IMR-90 (cell line): Measurements from ENCODE around the gene PBRM1. TPM values are rescaled to one million over a fixed set of nuclear protein-coding genes. Genes with fewer than 3 reads are reported as not detected.

ENCODE experiments used
- ATAC-seq: fragments of 200-7000 bp; cut with Tn5 transposase; 2 replicates; pipeline ENCODE4 v1.9.1; 2020; ENCODE audit warnings: low read depth, mild to moderate bottlenecking, moderate library complexity
- BruUV-seq: library from RNA; stranded (reverse); fragments of 400-500 nt; replicated peaks from 2 replicates; lab custom pipeline; 2021; lab: Mats Ljungman, UMichigan
- CTCF ChIA-PET: fragments of 300-600 bp; formaldehyde crosslinking; extraction: SDS; loops from one replicate; lab custom pipeline; 2021; ENCODE audit warnings: antibody characterized with exemption; lab: Yijun Ruan, JAX
- POLR2A ChIA-PET: fragments of 300-600 bp; sonication (Branson Sonifier 250); formaldehyde crosslinking; loops from one replicate; lab custom pipeline; 2022; ENCODE audit warnings: antibody characterized with exemption; ENCODE audit not compliant: unreplicated experiment; lab: Charles Lee
- DNase-seq: peaks from one replicate; pipeline ENCODE4 v3.0.0; 2013
- H2AFZ ChIP-seq: replicated peaks from 2 replicates; pipeline ENCODE3; 2013; ENCODE audit warnings: low read length, mild to moderate bottlenecking; ENCODE audit not compliant: poor library complexity
- H2AK5ac ChIP-seq: 2 replicates; pipeline ENCODE4 v1.6.1; 2013; ENCODE audit warnings: low read depth, low read length, inconsistent platforms
- H2AK9ac ChIP-seq: replicated peaks from 2 replicates; pipeline ENCODE3; 2013; ENCODE audit warnings: mild to moderate bottlenecking, low read depth, low read length, moderate library complexity; ENCODE audit not compliant: poor library complexity
- H2BK120ac ChIP-seq: 2 replicates; pipeline ENCODE4 v1.6.1; 2013; ENCODE audit warnings: low read depth, low read length, inconsistent platforms
- H2BK15ac ChIP-seq: 3 replicates; pipeline ENCODE4 v1.6.1; 2013; ENCODE audit warnings: low read depth, low read length, inconsistent platforms
- H2BK20ac ChIP-seq: 2 replicates; pipeline ENCODE4 v1.6.1; 2013; ENCODE audit warnings: low read depth, mild to moderate bottlenecking, inconsistent platforms, low read length, moderate library complexity
- H2BK5ac ChIP-seq: 2 replicates; pipeline ENCODE4 v1.6.1; 2013; ENCODE audit warnings: mild to moderate bottlenecking, low read depth, low read length, inconsistent platforms; ENCODE audit not compliant: poor library complexity, severe bottlenecking
- H3K14ac ChIP-seq: replicated peaks from 2 replicates; pipeline ENCODE4 v1.6.1; 2013; ENCODE audit warnings: low read depth, low read length, inconsistent platforms
- H3K18ac ChIP-seq: 2 replicates; pipeline ENCODE4 v1.6.1; 2013; ENCODE audit warnings: low read depth, low read length, control low read depth
- H3K23ac ChIP-seq: 2 replicates; pipeline ENCODE4 v1.6.1; 2013; ENCODE audit warnings: low read depth, low read length, inconsistent platforms
- H3K27ac ChIP-seq: 2 replicates; pipeline ENCODE4 v1.5.1; 2013; ENCODE audit warnings: mild to moderate bottlenecking, control low read depth, low read length; ENCODE audit not compliant: insufficient read depth
- H3K27me3 ChIP-seq: 2 replicates; pipeline ENCODE4 v1.6.1; 2013; ENCODE audit warnings: low read length; ENCODE audit not compliant: control insufficient read depth, insufficient read depth
- H3K36me3 ChIP-seq: 2 replicates; pipeline ENCODE4 v1.6.1; 2013; ENCODE audit warnings: low read length, mixed read lengths; ENCODE audit not compliant: control insufficient read depth, insufficient read depth
- H3K4ac ChIP-seq: 2 replicates; pipeline ENCODE4 v1.6.1; 2013; ENCODE audit warnings: low read depth, low read length, inconsistent platforms
- H3K4me1 ChIP-seq: 2 replicates; pipeline ENCODE4 v1.6.1; 2013; ENCODE audit warnings: low read length, mixed read lengths; ENCODE audit not compliant: control insufficient read depth, insufficient read depth
- H3K4me2 ChIP-seq: 2 replicates; pipeline ENCODE4 v1.6.1; 2013; ENCODE audit warnings: low read depth, mild to moderate bottlenecking, control low read depth, low read length, moderate library complexity
- H3K4me3 ChIP-seq: 2 replicates; pipeline ENCODE4 v1.5.1; 2013; ENCODE audit warnings: low read depth, mild to moderate bottlenecking, control low read depth, low read length, moderate library complexity; ENCODE audit not compliant: insufficient read depth
- H3K56ac ChIP-seq: 2 replicates; pipeline ENCODE4 v1.6.1; 2013; ENCODE audit warnings: low read length, inconsistent platforms; ENCODE audit not compliant: insufficient read depth; ENCODE audit errors: extremely low read depth
- H3K79me1 ChIP-seq, 2 experiments: 2 replicates each; pipeline ENCODE4 v1.6.1; 2013; ENCODE audit warnings: low read length in 2 of 2, inconsistent platforms in 1 of 2, low read depth in 1 of 2
- H3K9ac ChIP-seq: 2 replicates; pipeline ENCODE4 v1.6.1; 2013; ENCODE audit warnings: low read depth, low read length, control low read depth
- H3K9me1 ChIP-seq: 2 replicates; pipeline ENCODE4 v1.6.1; 2013; ENCODE audit warnings: low read length, inconsistent platforms; ENCODE audit not compliant: insufficient read depth
- H3K9me3 ChIP-seq: 2 replicates; pipeline ENCODE4 v1.6.1; 2013; ENCODE audit warnings: low read length; ENCODE audit not compliant: control insufficient read depth, insufficient read depth
- H4K20me1 ChIP-seq: 2 replicates; pipeline ENCODE4 v1.6.1; 2013; ENCODE audit warnings: low read length, inconsistent platforms; ENCODE audit not compliant: insufficient read depth
- H4K5ac ChIP-seq: 2 replicates; pipeline ENCODE4 v1.6.1; 2013; ENCODE audit warnings: mild to moderate bottlenecking, low read depth, low read length, control low read depth
- H4K8ac ChIP-seq, 2 experiments: 2 replicates each; pipeline ENCODE4 v1.6.1; 2013; ENCODE audit warnings: low read depth in 2 of 2, low read length in 2 of 2, control low read depth in 1 of 2, inconsistent platforms in 1 of 2
- H4K91ac ChIP-seq: 2 replicates; pipeline ENCODE4 v1.6.1; 2013; ENCODE audit warnings: low read depth, low read length, inconsistent platforms; ENCODE audit not compliant: insufficient read depth
- BHLHE40 ChIP-seq: fragments of 150-350 bp; IDR thresholded peaks from 2 replicates; pipeline ENCODE4 v1.6.1; 2016; ENCODE audit warnings: mild to moderate bottlenecking, low read depth, low read length
- CEBPB ChIP-seq: IDR thresholded peaks from 2 replicates; pipeline ENCODE4 v1.6.1; 2012; ENCODE audit warnings: low read depth, low read length, improper control_type of control experiment
- CHD1 ChIP-seq: IDR thresholded peaks from 2 replicates; pipeline ENCODE4 v1.6.1; 2012; ENCODE audit warnings: low read depth, low read length, improper control_type of control experiment
- ELK1 ChIP-seq: fragments of 150-350 bp; IDR thresholded peaks from 2 replicates; pipeline ENCODE4 v1.6.1; 2016; ENCODE audit warnings: low read depth, mild to moderate bottlenecking, low read length, moderate library complexity, borderline replicate concordance
- MAFK ChIP-seq: IDR thresholded peaks from 2 replicates; pipeline ENCODE4 v1.6.1; 2012; ENCODE audit warnings: low read depth, low read length, improper control_type of control experiment
- MAZ ChIP-seq: IDR thresholded peaks from 2 replicates; pipeline ENCODE4 v1.6.1; 2012; ENCODE audit warnings: low read depth, mild to moderate bottlenecking, low read length, improper control_type of control experiment, moderate library complexity, borderline replicate concordance
- NFE2L2 ChIP-seq: fragments of 150-350 bp; IDR thresholded peaks from 2 replicates; pipeline ENCODE4 v1.6.1; 2016; ENCODE audit warnings: low read depth, mild to moderate bottlenecking, low read length
- POLR2A ChIP-seq: IDR thresholded peaks from 2 replicates; pipeline ENCODE4 v1.6.1; 2012; ENCODE audit warnings: mild to moderate bottlenecking, low read depth, low read length
- RAD21 ChIP-seq: IDR thresholded peaks from 2 replicates; pipeline ENCODE4 v1.6.1; 2012; ENCODE audit warnings: low read length, improper control_type of control experiment
- RCOR1 ChIP-seq: IDR thresholded peaks from 2 replicates; pipeline ENCODE4 v1.6.1; 2012; ENCODE audit warnings: mild to moderate bottlenecking, low read length, improper control_type of control experiment; ENCODE audit not compliant: insufficient replicate concordance
- RFX5 ChIP-seq: IDR thresholded peaks from 2 replicates; pipeline ENCODE4 v1.8.0; 2012; ENCODE audit warnings: low read depth, mild to moderate bottlenecking, low read length, moderate library complexity
- WGBS, 2 experiments: methylation state at CpG; one replicate each; pipeline versions ENCODE4 v1.1.5 to v1.1.7; 2013; ENCODE audit warnings: missing lambda C conversion rate in 2 of 2; ENCODE audit not compliant: insufficient read length in 1 of 2; ENCODE audit errors: extremely low coverage in 2 of 2; 5-methylcytosine and 5-hydroxymethylcytosine counted together
- dilution Hi-C: fragments of 300-500 bp; cut with HindIII; formaldehyde crosslinking; loops from one replicate; pipeline ENCODE4 v1.14.3; 2018; ENCODE audit warnings: low sequenced_read_pairs; ENCODE audit not compliant: unreplicated experiment
- in situ Hi-C: fragments of 300-500 bp; cut with MboI; formaldehyde crosslinking; loops from 3 replicates; pipeline ENCODE4 v1.14.3; 2019; ENCODE audit warnings: low sequenced_read_pairs, inconsistent platforms, mixed read lengths
- intact Hi-C: fragments of 100-400 bp; cut with micrococcal nuclease; formaldehyde crosslinking; loops from 2 replicates; pipeline ENCODE4 v1.10.0; 2022
- polyA plus RNA-seq, 3 experiments: library from polyadenylated mRNA; depleted of rRNA; stranded (reverse); fragments of >200 nt; gene quantifications; 2 replicates each; pipeline ENCODE4 v1.2.3, GENCODE V29; 2012; ENCODE audit warnings: low replicate concordance in 1 of 3
- total RNA-seq: library from RNA; depleted of rRNA; stranded (reverse); fragments of >200 nt; gene quantifications from 2 replicates; pipeline ENCODE4 v1.2.3, GENCODE V29; 2012
- TF ChIP-seq, protein P1 (sequence below): fragments of 150-350 bp; IDR thresholded peaks from 2 replicates; pipeline ENCODE4 v1.6.1; 2017; ENCODE audit warnings: mild to moderate bottlenecking, antibody characterized with exemption, low read length, low read depth

PBRM1 gene
- total and polyA plus RNA-seq, 2 of the 4 experiments (the other 2 are of a cell fraction) = 16.5 to 72.6 TPM

GRCh38 chr3:52561028-52561747 lies 124.5 kb downstream of the PBRM1 start:
- Histone ChIP-seq H3K79me1 (peaks cover 27% of the 10 kb centered on the region in 2 experiments), H3K23ac (no peak overlapping the region), H3K36me3 (peaks cover 27% of the 10 kb centered on the region), H3K4me3 (no peak overlapping the region), H4K5ac (no peak overlapping the region), H4K20me1 (no peaks in the 10 kb centered on the region; the same call in 1 of the 2 replicates), H3K4me2 (no peak overlapping the region), H3K14ac (no peak overlapping the region), H3K9ac (no peak overlapping the region), H4K8ac (no peak overlapping the region), H3K18ac (no peak overlapping the region), H3K9me1 (peaks cover 11% of the 10 kb centered on the region), H4K91ac (no peak overlapping the region), H2AK5ac (no peak overlapping the region), H3K9me3 (no peaks in the 10 kb centered on the region), H2BK120ac (no peak overlapping the region), H2AFZ (no peak overlapping the region), H2BK20ac (no peak overlapping the region), H2BK15ac (no peak overlapping the region), H2BK5ac (no peak overlapping the region), H3K56ac (no peak overlapping the region), H3K4ac (no peak overlapping the region), H3K4me1 (peaks cover 4% of the 10 kb centered on the region), H2AK9ac (no peak overlapping the region), H3K27ac (no peak overlapping the region), H3K27me3 (no peaks in the 10 kb centered on the region)
- TF ChIP-seq BHLHE40 (no peak), RCOR1 (no peak), CEBPB (no peak), POLR2A (no peak), CHD1 (no peak), ELK1 (no peak), MAFK (no peak), MAZ (no peak), RFX5 (no peak), NFE2L2 (no peak), RAD21 (no peak)
- TF ChIP-seq, protein P1, sequence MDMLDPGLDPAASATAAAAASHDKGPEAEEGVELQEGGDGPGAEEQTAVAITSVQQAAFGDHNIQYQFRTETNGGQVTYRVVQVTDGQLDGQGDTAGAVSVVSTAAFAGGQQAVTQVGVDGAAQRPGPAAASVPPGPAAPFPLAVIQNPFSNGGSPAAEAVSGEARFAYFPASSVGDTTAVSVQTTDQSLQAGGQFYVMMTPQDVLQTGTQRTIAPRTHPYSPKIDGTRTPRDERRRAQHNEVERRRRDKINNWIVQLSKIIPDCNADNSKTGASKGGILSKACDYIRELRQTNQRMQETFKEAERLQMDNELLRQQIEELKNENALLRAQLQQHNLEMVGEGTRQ = no peak
- intact Hi-C loops = loop anchor here (2.0 kb wide), 1 partner anchor 60 kb away; no protein-coding TSS in a partner anchor
- dilution Hi-C loops = no loop called here
- no TSS peak for BruUV-seq
- in situ Hi-C loops = no loop called here
- ATAC-seq = no peak; the same call in 1 of the 2 replicates
- no CpG with 5 or more reads among the region's 4 CpGs for WGBS, 2 experiments
- ChIA-PET POLR2A (interaction anchor here (0.5 kb wide), 1 partner anchor 10 kb away, joined by 9 read pairs; no protein-coding TSS in a partner anchor), CTCF (interaction anchor here (0.5 to 0.6 kb wide), 2 partner anchors 10 to 87 kb away, joined by 3 read pairs; no protein-coding TSS in a partner anchor)
- no peak for DNase-seq
